HG03571 (cell line): ENCODE measurements around the gene RCOR1.

Experiments used
- ATAC-seq: cut with Tn5 transposase; IDR thresholded peaks from one replicate; pipeline ENCODE4 v1.9.1; 2021; ENCODE audit not compliant: unreplicated experiment

RCOR1 gene

DNA sequence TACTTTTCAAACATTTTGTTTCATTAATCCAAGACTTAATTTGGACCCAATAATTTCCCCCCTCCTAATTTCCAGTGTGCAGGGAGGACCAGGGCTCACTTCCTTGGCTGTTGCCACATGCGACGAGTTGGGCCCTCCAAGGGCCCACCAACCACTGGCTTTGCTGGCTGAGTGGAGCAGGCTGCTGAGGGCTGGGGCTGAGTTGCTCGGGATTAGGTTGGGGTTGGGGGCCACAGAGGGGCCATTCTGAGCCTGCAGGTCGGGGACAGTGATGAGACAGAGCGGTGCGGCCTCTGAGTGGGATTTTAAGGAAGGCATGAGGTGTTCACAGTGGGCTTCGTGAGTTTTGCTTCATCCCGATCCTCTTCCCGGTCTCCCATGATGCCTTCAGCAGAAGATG is 178.7 kb downstream of the RCOR1 start:
- ATAC-seq, result no peak

- no peak for ATAC-seq
Observed at GRCh38 chr14:102772781-102773570, 180.5 kb downstream of the RCOR1 start.

- peak; percentile 28 for ATAC-seq
Observed at GRCh38 chr14:102774391-102775153, 182.1 kb downstream of the RCOR1 start.

DNA sequence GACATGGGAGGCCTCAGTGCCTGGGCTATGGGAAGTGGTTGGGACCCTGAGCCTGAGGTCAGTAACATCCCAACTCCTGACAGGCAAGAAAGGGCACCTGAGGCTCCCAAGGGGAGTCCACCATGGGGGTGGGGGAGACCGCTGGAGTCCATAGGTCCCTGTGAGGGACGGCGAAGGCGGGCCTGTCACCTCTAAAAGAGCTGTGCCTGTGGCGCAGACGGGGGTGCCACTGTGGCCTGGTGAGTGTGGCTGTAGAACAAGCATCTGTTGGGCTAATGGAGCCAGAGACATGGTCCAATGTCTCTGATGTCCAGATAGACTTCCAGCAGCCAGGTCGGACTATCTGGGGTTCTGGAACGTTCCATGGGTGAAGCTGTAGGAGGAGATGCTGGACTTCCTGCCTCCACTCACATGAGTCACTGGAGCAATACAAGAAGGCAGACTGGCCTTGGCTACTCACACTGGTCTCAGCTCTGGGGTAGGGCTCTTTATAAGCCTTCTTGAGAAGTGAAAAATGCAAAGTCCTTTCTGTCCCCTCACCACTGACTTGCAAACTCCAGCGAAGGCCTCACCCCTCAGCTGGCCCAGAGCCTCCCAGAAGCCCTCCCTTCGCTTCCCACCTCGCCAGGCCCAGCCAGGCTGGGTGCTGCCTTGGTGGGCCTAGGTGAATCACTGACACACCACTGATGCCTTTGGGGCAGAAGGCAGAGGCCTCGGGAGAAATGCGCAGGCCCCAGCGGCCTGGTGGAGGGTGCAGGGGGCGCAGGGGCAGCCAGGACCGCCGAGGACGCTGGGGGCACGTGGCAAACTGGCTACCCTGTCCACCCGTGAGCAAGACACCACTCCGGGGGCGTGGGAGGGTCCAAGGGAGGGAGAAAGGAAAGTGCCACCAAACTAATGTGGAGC is 183.7 kb downstream of the RCOR1 start:
- no peak for ATAC-seq

GRCh38 chr14:102776761-102777710 is 184.6 kb downstream of the RCOR1 start, which contains the start of gene TRAF3:
Gene TRAF3, plus strand, starts transcription at chr14:102777449. Its CDS starts 92,753 bp downstream, at chr14:102870202.
- peak; percentile 48 for ATAC-seq

- no peak for ATAC-seq
Observed at GRCh38 chr14:102777711-102778337, 185.4 kb downstream of the RCOR1 start.

DNA sequence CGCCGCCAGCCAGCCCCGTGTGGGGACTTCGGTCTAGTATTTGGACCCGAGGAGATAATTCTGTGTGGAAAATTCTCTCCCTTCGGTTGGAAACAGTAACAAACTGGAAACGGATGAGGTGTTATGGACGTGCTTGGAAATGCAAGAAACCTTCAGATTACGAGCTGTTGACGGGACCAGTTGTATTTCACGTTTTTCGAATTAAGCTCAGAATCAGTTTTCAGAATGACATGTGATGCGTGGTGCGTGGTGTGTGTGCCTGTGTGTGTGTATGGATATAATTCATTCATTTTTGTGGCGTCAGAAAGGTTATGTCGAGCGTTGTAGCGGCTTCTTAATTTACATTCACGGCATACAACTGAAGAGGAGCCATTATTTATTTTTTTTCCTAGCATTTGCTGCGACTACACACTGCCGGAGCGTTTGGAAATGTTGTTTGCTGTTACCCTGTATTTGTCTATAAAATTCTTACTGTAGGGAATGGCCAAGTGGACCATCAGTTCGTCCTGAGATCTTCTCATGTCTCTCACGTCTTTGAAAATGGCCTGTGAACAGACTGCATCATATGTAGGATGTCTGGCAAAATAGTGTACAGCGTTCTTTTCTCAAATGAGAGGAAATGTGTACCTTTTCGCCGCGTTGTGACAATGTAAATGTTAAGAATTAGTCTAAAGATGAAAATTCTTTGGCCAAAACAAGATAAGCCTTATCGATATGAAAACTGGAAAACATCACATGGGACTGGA is 186.1 kb downstream of the RCOR1 start:
- no peak for ATAC-seq

DNA sequence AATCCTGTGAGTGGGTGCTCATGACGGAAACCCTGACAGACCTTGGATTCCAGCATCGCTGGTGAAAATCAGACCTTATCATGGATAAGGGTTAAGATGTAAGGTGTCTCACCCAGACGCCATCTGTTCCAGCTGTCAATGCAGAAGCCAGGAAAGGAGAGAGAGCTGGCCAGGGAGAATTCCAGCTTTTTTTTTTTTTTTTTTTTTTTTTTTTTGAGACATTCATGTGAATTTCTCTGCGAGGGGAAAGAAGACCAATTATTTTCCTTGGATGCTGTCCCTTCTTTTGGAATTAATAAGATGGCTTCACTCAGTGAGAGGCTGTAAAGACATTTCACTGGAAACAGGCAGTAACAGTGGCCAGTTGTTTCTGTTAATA is 186.6 kb downstream of the RCOR1 start:
- ATAC-seq, result no peak

GRCh38 chr14:102779574-102780315 is 187.3 kb downstream of the RCOR1 start:
- no peak for ATAC-seq
